Heart left ventricle (tissue), 13 donors: ENCODE results near the gene LPIN2.

Experiments
- POLR2A ChIP-seq, 2 donors: fragments of 450-650 bp; IDR thresholded peaks; one replicate each; pipeline ENCODE4 v1.6.1; 2017; ENCODE audit warnings: antibody characterized with exemption in 2 of 2, mild to moderate bottlenecking in 2 of 2, moderate library complexity in 2 of 2
- TF ChIP-seq, protein P1 (sequence below), 12 donors: fragments of 200-600 bp; sonication (generic) in 4 of 12; IDR thresholded peaks; one replicate each; pipeline versions ENCODE4 v1.5.0 to v1.8.0; 2018 to 2022; ENCODE audit warnings: antibody characterized with exemption in 12 of 12, mild to moderate bottlenecking in 5 of 12
- donor health status: ischemic (EF 13 %, LVEDD 7.1; RV severe dilation, severe dysfunction).
- donor health status: DM: no; HTN: yes; CAD: no.
- donor health status: DM: no; HTN: no; CAD: no.
- donor health status: ischemic (EF 25% LVEDD 6.9; RV normal size, moderate dysfunction).
- donor health status: ischemic (EF 25% LVEDD 5.7; RV mildly dilated, moderate dysfunction).
- donor health status: ischemic (EF 35%, LVEDD 5.7; RV mildly dilated, moderate dysfunction).
- donor health status: nonischemic (EF 11% LVEDD 7.7; RV severe dilation, severe dysfunction).
- donor health status: DM: yes; HTN: yes; CAD: no.
- donor health status: PGD.
- donor health status: ischemic (EF 29% LVEDD 5.4; RV normal size, mild dysfunction).
- donor health status: nonischemic (EF 23%, LVEDD 6.1; RV moderate dilation, normal function).

DNA sequence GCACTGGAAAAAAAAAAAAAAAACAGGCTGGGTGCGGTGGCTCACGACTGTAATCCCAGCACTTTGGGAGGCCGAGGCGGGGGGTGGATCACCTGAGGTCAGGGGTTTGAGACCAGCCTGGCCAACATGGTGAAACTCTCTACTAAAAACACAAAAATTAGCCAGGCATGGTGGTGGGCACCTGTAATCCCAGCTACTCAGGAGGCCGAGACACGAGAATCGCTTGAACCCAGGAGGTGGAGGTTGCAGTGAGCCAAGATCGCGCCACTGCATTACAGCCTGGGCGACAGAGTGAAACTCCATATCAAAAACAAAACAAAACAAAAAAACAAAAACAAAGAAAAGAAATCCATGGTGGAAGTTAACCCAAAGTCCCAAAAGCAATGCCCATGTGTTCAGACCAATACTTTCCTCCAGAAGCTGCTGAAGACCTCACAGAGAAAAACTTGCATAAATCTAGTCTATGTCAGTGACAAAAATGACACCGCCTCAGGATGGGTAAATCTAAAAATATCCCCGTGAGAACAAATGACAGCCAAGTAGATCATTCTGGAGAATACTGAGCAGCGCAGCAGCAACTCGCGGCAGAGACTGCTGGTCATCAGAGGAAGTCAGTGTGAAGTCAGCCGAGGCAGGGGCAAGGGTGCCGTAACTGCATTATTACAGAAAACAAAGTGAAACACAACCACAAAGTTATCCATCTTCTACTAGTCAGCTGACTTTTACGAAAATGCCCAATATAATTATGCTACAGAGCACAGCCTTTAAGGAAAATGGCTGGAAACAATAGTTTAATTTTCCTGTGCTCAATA lies 41.0 kb downstream of the LPIN2 start:
- TF ChIP-seq, protein P1, sequence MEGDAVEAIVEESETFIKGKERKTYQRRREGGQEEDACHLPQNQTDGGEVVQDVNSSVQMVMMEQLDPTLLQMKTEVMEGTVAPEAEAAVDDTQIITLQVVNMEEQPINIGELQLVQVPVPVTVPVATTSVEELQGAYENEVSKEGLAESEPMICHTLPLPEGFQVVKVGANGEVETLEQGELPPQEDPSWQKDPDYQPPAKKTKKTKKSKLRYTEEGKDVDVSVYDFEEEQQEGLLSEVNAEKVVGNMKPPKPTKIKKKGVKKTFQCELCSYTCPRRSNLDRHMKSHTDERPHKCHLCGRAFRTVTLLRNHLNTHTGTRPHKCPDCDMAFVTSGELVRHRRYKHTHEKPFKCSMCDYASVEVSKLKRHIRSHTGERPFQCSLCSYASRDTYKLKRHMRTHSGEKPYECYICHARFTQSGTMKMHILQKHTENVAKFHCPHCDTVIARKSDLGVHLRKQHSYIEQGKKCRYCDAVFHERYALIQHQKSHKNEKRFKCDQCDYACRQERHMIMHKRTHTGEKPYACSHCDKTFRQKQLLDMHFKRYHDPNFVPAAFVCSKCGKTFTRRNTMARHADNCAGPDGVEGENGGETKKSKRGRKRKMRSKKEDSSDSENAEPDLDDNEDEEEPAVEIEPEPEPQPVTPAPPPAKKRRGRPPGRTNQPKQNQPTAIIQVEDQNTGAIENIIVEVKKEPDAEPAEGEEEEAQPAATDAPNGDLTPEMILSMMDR (IDR thresholded peaks at IDR 0.05): no peak
- no peak for TF ChIP-seq POLR2A (IDR thresholded peaks at IDR 0.05)
